Right atrium auricular region (tissue), 2 donors: Measurements from ENCODE around the gene SCN3B. TPM values are rescaled to one million over a fixed set of nuclear protein-coding genes. Genes with fewer than 3 reads are reported as not detected.

Experiments
- DNase-seq: peaks from one replicate; pipeline ENCODE4 v3.0.0-alpha.2; 2019; ENCODE audit warnings: low spot score
- H3K27ac ChIP-seq, 2 donors: fragments of 200-600 bp; sonication (generic); 1 replicate in 1 of 2; 2 replicates in 1 of 2; pipeline ENCODE4 v1.5.1; 2016 to 2019
- H3K27me3 ChIP-seq, 2 donors: fragments of 200-600 bp; sonication (generic); one replicate each; pipeline versions ENCODE4 v1.5.1 to v1.6.0; 2017 to 2019
- H3K36me3 ChIP-seq: fragments of 200-600 bp; sonication (generic); one replicate; pipeline ENCODE4 v1.5.1; 2016
- H3K4me1 ChIP-seq, 2 donors: fragments of 200-600 bp; sonication (generic); one replicate each; pipeline versions ENCODE4 v1.5.1 to v1.6.0; 2017 to 2019
- H3K4me3 ChIP-seq, 2 donors: fragments of 200-600 bp; sonication (generic); 1 replicate in 1 of 2; 2 replicates in 1 of 2; pipeline ENCODE4 v1.5.1; 2017 to 2019; ENCODE audit warnings: mild to moderate bottlenecking in 1 of 2, moderate library complexity in 1 of 2
- H3K9me3 ChIP-seq, 2 donors: fragments of 200-600 bp; sonication (generic); one replicate each; pipeline ENCODE4 v1.5.1; 2019
- total RNA-seq, 2 donors: library from RNA; depleted of rRNA; stranded (reverse); fragments of >200 nt; gene quantifications; one replicate each; pipeline ENCODE4 v1.1.0, GENCODE V29; 2016
- TF ChIP-seq, protein P1 (sequence below), 2 donors: fragments of 200-600 bp; sonication (generic); IDR thresholded peaks; one replicate each; pipeline ENCODE4 v1.5.1; 2019; ENCODE audit warnings: antibody characterized with exemption in 2 of 2

SCN3B gene
- total RNA-seq, 2 donors from 2014 or later, result 0.31 to 0.70 TPM

DNA sequence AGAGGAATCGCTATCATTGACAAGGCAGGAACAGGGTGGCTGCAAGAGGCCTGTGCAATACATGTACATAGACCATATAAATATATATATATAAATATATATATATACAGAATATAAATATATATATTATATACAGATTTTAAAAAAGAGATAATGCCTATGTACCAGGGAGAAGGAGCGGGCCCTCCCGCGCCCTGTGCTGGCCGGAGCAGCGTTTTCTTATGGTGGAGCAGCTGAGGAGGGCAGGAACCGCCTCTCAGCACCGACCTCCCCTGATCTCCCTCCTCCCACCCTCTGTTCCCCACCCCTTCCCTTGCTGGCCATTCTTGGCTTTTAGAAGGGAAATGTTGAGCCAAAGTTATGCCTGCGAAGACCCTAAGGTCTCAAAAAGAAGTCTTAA, 31.8 kb downstream of the SCN3B start:
- H3K9me3 ChIP-seq, result no peaks in the 10 kb centered on the region
- no peaks in the 10 kb centered on the region for H3K4me1 ChIP-seq
- TF ChIP-seq, protein P1, sequence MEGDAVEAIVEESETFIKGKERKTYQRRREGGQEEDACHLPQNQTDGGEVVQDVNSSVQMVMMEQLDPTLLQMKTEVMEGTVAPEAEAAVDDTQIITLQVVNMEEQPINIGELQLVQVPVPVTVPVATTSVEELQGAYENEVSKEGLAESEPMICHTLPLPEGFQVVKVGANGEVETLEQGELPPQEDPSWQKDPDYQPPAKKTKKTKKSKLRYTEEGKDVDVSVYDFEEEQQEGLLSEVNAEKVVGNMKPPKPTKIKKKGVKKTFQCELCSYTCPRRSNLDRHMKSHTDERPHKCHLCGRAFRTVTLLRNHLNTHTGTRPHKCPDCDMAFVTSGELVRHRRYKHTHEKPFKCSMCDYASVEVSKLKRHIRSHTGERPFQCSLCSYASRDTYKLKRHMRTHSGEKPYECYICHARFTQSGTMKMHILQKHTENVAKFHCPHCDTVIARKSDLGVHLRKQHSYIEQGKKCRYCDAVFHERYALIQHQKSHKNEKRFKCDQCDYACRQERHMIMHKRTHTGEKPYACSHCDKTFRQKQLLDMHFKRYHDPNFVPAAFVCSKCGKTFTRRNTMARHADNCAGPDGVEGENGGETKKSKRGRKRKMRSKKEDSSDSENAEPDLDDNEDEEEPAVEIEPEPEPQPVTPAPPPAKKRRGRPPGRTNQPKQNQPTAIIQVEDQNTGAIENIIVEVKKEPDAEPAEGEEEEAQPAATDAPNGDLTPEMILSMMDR (IDR thresholded peaks at IDR 0.05), result no peak
- no peak overlapping the region for H3K27ac ChIP-seq
- no peak overlapping the region for H3K4me3 ChIP-seq
- H3K36me3 ChIP-seq, result no peaks in the 10 kb centered on the region
- H3K27me3 ChIP-seq, result no peaks in the 10 kb centered on the region
- no peak for DNase-seq

DNA sequence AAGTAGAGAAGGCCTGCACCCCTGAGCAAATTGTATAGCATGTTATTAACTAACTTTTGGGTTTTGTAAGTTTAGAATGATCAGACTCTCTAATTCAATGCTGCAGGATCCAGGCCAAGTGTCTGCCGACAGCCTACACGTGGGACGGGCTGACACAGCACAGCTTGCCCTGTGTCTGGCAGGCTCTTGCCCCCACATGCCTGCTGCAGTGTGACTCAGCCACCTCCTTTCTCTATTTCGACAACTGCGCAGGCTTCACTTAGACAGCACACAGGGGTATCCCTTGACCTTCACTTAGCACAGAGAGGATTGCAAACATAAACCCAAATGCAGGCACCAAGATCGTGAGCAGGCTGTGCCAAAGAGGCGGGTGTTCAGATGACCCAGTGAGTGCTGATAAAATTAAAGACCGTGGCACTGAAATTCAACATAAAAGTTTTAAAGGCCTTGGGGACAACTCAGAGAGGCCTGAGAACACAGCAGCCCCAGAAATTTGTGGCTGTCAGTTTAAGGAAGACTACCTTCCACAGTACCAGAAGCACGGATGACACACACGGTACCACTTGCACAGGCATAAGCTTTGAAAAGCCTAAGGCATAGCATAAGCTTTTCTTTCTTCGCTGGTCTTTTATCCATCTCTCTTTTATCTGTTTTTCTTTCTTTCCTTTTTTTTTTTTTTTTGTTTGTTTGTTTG, 37.8 kb downstream of the SCN3B start:
- TF ChIP-seq, protein P1 (IDR thresholded peaks at IDR 0.05), result no peak
- Histone ChIP-seq H3K36me3 (no peaks in the 10 kb centered on the region), H3K27me3 (no peaks in the 10 kb centered on the region), H3K9me3 (no peaks in the 10 kb centered on the region), H3K27ac (peak overlapping the region in 1 of 2 donors; percentile 54), H3K4me1 (peaks cover 0 to 4% of the 10 kb centered on the region in 2 donors), H3K4me3 (no peak overlapping the region)
- DNase-seq, result peak; percentile 64

DNA sequence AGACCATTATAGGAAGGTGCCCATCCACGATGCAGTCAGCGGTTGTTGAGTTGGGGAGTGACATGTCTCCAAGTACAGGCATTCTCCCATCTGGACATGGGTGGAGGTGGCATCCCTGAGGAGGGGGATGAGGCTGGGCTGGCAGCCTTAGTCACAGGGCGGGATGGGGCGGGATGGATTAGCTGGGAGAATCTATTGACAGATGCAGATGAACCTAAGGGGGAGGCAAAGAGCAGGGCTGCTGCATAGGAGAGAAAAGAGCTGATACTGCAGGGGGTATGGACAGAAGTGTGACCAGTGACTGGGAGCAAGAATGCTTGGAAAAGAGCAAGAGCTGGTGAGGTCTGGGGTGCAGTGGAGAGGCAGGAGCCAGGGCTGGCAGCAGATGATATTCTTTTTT, 42.7 kb downstream of the SCN3B start:
- H3K27me3 ChIP-seq, result no peaks in the 10 kb centered on the region
- TF ChIP-seq, protein P1 (IDR thresholded peaks at IDR 0.05), result no peak
- H3K27ac ChIP-seq, result no peak overlapping the region
- DNase-seq, result no peak
- no peaks in the 10 kb centered on the region for H3K9me3 ChIP-seq
- H3K4me3 ChIP-seq, result no peak overlapping the region
- no peaks in the 10 kb centered on the region for H3K36me3 ChIP-seq
- peaks cover 0 to under 1% of the 10 kb centered on the region in 2 donors for H3K4me1 ChIP-seq

DNA sequence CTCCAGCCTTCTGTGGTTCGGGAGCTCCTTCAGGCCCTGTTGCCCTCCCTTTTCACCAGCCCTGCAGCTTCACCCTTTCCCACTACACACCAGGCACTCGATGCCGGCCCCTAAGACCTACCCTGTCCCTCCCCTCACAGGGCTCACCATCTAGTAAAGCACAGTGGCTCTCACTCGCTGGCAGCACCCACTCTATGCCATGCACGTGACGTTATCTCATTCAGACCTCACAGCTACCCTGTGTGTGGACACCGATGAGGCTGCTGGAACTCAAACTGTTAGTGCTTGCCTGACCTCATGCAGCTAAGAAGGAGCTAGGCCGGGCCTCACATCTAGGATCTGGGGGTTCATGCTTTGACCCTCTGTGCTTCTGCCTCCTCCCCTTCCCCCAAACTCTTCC, 45.5 kb downstream of the SCN3B start:
- H3K4me3 ChIP-seq, result no peak overlapping the region
- H3K4me1 ChIP-seq, result no peaks in the 10 kb centered on the region
- no peaks in the 10 kb centered on the region for H3K9me3 ChIP-seq
- DNase-seq, result no peak
- H3K36me3 ChIP-seq, result no peaks in the 10 kb centered on the region
- no peaks in the 10 kb centered on the region for H3K27me3 ChIP-seq
- no peak overlapping the region for H3K27ac ChIP-seq
- TF ChIP-seq, protein P1 (IDR thresholded peaks at IDR 0.05), result no peak

DNA sequence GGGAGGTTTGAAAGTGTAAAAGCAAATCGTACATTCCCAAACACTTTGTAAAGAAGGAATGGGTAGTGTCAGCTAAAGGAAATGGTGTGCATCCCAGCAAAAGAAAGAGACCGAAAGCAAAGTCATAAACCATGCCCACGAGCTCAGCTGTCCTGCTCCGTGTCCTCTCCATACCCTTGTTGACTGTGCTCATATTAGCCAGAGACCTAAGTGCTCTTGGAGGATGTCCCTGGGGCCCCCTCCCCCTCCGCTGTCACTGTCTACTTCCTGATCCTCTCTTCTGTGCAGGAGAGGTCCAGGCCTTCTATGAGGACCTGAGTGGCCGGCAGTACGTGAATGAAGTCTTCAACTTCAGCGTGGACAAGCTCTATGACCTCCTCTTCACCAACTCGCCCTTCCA, 46.1 kb downstream of the SCN3B start:
- TF ChIP-seq, protein P1 (IDR thresholded peaks at IDR 0.05), result no peak
- no peak overlapping the region for H3K4me3 ChIP-seq
- H3K36me3 ChIP-seq, result no peaks in the 10 kb centered on the region
- no peaks in the 10 kb centered on the region for H3K9me3 ChIP-seq
- H3K27me3 ChIP-seq, result no peaks in the 10 kb centered on the region
- H3K27ac ChIP-seq, result no peak overlapping the region
- no peaks in the 10 kb centered on the region for H3K4me1 ChIP-seq
- DNase-seq, result no peak

DNA sequence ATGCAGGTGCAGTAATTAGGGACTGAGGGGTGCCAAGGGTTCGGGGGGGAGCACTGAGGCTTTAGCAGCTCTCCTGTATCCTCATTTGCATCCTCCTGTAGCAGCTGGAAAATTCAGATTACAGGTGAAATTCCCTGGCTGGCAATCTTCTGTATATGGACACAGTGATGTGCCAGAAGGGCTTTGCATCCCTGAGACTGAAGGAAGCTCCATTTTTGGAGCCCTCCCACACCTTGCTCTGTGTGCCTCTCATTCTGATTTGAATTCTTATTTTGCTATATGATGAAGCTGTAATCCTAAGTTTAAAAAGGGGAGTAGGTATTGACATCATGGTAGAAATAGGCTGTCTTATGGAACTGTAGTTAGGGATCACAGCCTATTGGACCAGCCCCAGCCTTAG, 46.6 kb downstream of the SCN3B start:
- DNase-seq, result no peak
- Histone ChIP-seq H3K27ac (no peak overlapping the region), H3K4me1 (no peaks in the 10 kb centered on the region), H3K36me3 (no peaks in the 10 kb centered on the region), H3K4me3 (no peak overlapping the region), H3K9me3 (no peaks in the 10 kb centered on the region), H3K27me3 (no peaks in the 10 kb centered on the region)
- TF ChIP-seq, protein P1 (IDR thresholded peaks at IDR 0.05), result no peak
